IMR-90 (cell line): Measurements from ENCODE around the gene CD84. TPM values are rescaled to one million over a fixed set of nuclear protein-coding genes. Genes with fewer than 3 reads are reported as not detected.

Experiments
- ATAC-seq: fragments of 200-7000 bp; cut with Tn5 transposase; 2 replicates; pipeline ENCODE4 v1.9.1; 2020; ENCODE audit warnings: low read depth, mild to moderate bottlenecking, moderate library complexity
- BruUV-seq: library from RNA; stranded (reverse); fragments of 400-500 nt; replicated peaks from 2 replicates; lab custom pipeline; 2021; lab: Mats Ljungman, UMichigan
- CTCF ChIA-PET: fragments of 300-600 bp; formaldehyde crosslinking; extraction: SDS; loops from one replicate; lab custom pipeline; 2021; ENCODE audit warnings: antibody characterized with exemption; lab: Yijun Ruan, JAX
- POLR2A ChIA-PET: fragments of 300-600 bp; sonication (Branson Sonifier 250); formaldehyde crosslinking; loops from one replicate; lab custom pipeline; 2022; ENCODE audit warnings: antibody characterized with exemption; ENCODE audit not compliant: unreplicated experiment; lab: Charles Lee
- DNase-seq: peaks from one replicate; pipeline ENCODE4 v3.0.0; 2013
- H2AFZ ChIP-seq: replicated peaks from 2 replicates; pipeline ENCODE3; 2013; ENCODE audit warnings: low read length, mild to moderate bottlenecking; ENCODE audit not compliant: poor library complexity
- H2AK5ac ChIP-seq: 2 replicates; pipeline ENCODE4 v1.6.1; 2013; ENCODE audit warnings: low read depth, low read length, inconsistent platforms
- H2AK9ac ChIP-seq: replicated peaks from 2 replicates; pipeline ENCODE3; 2013; ENCODE audit warnings: mild to moderate bottlenecking, low read depth, low read length, moderate library complexity; ENCODE audit not compliant: poor library complexity
- H2BK120ac ChIP-seq: 2 replicates; pipeline ENCODE4 v1.6.1; 2013; ENCODE audit warnings: low read depth, low read length, inconsistent platforms
- H2BK15ac ChIP-seq: 3 replicates; pipeline ENCODE4 v1.6.1; 2013; ENCODE audit warnings: low read depth, low read length, inconsistent platforms
- H2BK20ac ChIP-seq: 2 replicates; pipeline ENCODE4 v1.6.1; 2013; ENCODE audit warnings: low read depth, mild to moderate bottlenecking, inconsistent platforms, low read length, moderate library complexity
- H2BK5ac ChIP-seq: 2 replicates; pipeline ENCODE4 v1.6.1; 2013; ENCODE audit warnings: mild to moderate bottlenecking, low read depth, low read length, inconsistent platforms; ENCODE audit not compliant: poor library complexity, severe bottlenecking
- H3K14ac ChIP-seq: replicated peaks from 2 replicates; pipeline ENCODE4 v1.6.1; 2013; ENCODE audit warnings: low read depth, low read length, inconsistent platforms
- H3K18ac ChIP-seq: 2 replicates; pipeline ENCODE4 v1.6.1; 2013; ENCODE audit warnings: low read depth, low read length, control low read depth
- H3K23ac ChIP-seq: 2 replicates; pipeline ENCODE4 v1.6.1; 2013; ENCODE audit warnings: low read depth, low read length, inconsistent platforms
- H3K27ac ChIP-seq: 2 replicates; pipeline ENCODE4 v1.5.1; 2013; ENCODE audit warnings: mild to moderate bottlenecking, control low read depth, low read length; ENCODE audit not compliant: insufficient read depth
- H3K27me3 ChIP-seq: 2 replicates; pipeline ENCODE4 v1.6.1; 2013; ENCODE audit warnings: low read length; ENCODE audit not compliant: control insufficient read depth, insufficient read depth
- H3K36me3 ChIP-seq: 2 replicates; pipeline ENCODE4 v1.6.1; 2013; ENCODE audit warnings: low read length, mixed read lengths; ENCODE audit not compliant: control insufficient read depth, insufficient read depth
- H3K4ac ChIP-seq: 2 replicates; pipeline ENCODE4 v1.6.1; 2013; ENCODE audit warnings: low read depth, low read length, inconsistent platforms
- H3K4me1 ChIP-seq: 2 replicates; pipeline ENCODE4 v1.6.1; 2013; ENCODE audit warnings: low read length, mixed read lengths; ENCODE audit not compliant: control insufficient read depth, insufficient read depth
- H3K4me2 ChIP-seq: 2 replicates; pipeline ENCODE4 v1.6.1; 2013; ENCODE audit warnings: low read depth, mild to moderate bottlenecking, control low read depth, low read length, moderate library complexity
- H3K4me3 ChIP-seq: 2 replicates; pipeline ENCODE4 v1.5.1; 2013; ENCODE audit warnings: low read depth, mild to moderate bottlenecking, control low read depth, low read length, moderate library complexity; ENCODE audit not compliant: insufficient read depth
- H3K56ac ChIP-seq: 2 replicates; pipeline ENCODE4 v1.6.1; 2013; ENCODE audit warnings: low read length, inconsistent platforms; ENCODE audit not compliant: insufficient read depth; ENCODE audit errors: extremely low read depth
- H3K79me1 ChIP-seq, 2 experiments: 2 replicates each; pipeline ENCODE4 v1.6.1; 2013; ENCODE audit warnings: low read length in 2 of 2, inconsistent platforms in 1 of 2, low read depth in 1 of 2
- H3K9ac ChIP-seq: 2 replicates; pipeline ENCODE4 v1.6.1; 2013; ENCODE audit warnings: low read depth, low read length, control low read depth
- H3K9me1 ChIP-seq: 2 replicates; pipeline ENCODE4 v1.6.1; 2013; ENCODE audit warnings: low read length, inconsistent platforms; ENCODE audit not compliant: insufficient read depth
- H3K9me3 ChIP-seq: 2 replicates; pipeline ENCODE4 v1.6.1; 2013; ENCODE audit warnings: low read length; ENCODE audit not compliant: control insufficient read depth, insufficient read depth
- H4K20me1 ChIP-seq: 2 replicates; pipeline ENCODE4 v1.6.1; 2013; ENCODE audit warnings: low read length, inconsistent platforms; ENCODE audit not compliant: insufficient read depth
- H4K5ac ChIP-seq: 2 replicates; pipeline ENCODE4 v1.6.1; 2013; ENCODE audit warnings: mild to moderate bottlenecking, low read depth, low read length, control low read depth
- H4K8ac ChIP-seq, 2 experiments: 2 replicates each; pipeline ENCODE4 v1.6.1; 2013; ENCODE audit warnings: low read depth in 2 of 2, low read length in 2 of 2, control low read depth in 1 of 2, inconsistent platforms in 1 of 2
- H4K91ac ChIP-seq: 2 replicates; pipeline ENCODE4 v1.6.1; 2013; ENCODE audit warnings: low read depth, low read length, inconsistent platforms; ENCODE audit not compliant: insufficient read depth
- BHLHE40 ChIP-seq: fragments of 150-350 bp; IDR thresholded peaks from 2 replicates; pipeline ENCODE4 v1.6.1; 2016; ENCODE audit warnings: mild to moderate bottlenecking, low read depth, low read length
- CHD1 ChIP-seq: IDR thresholded peaks from 2 replicates; pipeline ENCODE4 v1.6.1; 2012; ENCODE audit warnings: low read depth, low read length, improper control_type of control experiment
- MAZ ChIP-seq: IDR thresholded peaks from 2 replicates; pipeline ENCODE4 v1.6.1; 2012; ENCODE audit warnings: low read depth, mild to moderate bottlenecking, low read length, improper control_type of control experiment, moderate library complexity, borderline replicate concordance
- MXI1 ChIP-seq: IDR thresholded peaks from 2 replicates; pipeline ENCODE4 v1.6.1; 2012; ENCODE audit warnings: low read depth, mild to moderate bottlenecking, low read length, moderate library complexity, borderline replicate concordance
- POLR2A ChIP-seq: IDR thresholded peaks from 2 replicates; pipeline ENCODE4 v1.6.1; 2012; ENCODE audit warnings: mild to moderate bottlenecking, low read depth, low read length
- RAD21 ChIP-seq: IDR thresholded peaks from 2 replicates; pipeline ENCODE4 v1.6.1; 2012; ENCODE audit warnings: low read length, improper control_type of control experiment
- SMC3 ChIP-seq: fragments of 150-350 bp; IDR thresholded peaks from 2 replicates; pipeline ENCODE4 v1.6.1; 2016; ENCODE audit warnings: low read depth, mild to moderate bottlenecking, antibody characterized with exemption, low read length, moderate library complexity
- WGBS, 2 experiments: methylation state at CpG; one replicate each; pipeline versions ENCODE4 v1.1.5 to v1.1.7; 2013; ENCODE audit warnings: missing lambda C conversion rate in 2 of 2; ENCODE audit not compliant: insufficient read length in 1 of 2; ENCODE audit errors: extremely low coverage in 2 of 2; 5-methylcytosine and 5-hydroxymethylcytosine counted together
- dilution Hi-C: fragments of 300-500 bp; cut with HindIII; formaldehyde crosslinking; loops from one replicate; pipeline ENCODE4 v1.14.3; 2018; ENCODE audit warnings: low sequenced_read_pairs; ENCODE audit not compliant: unreplicated experiment
- in situ Hi-C: fragments of 300-500 bp; cut with MboI; formaldehyde crosslinking; loops from 3 replicates; pipeline ENCODE4 v1.14.3; 2019; ENCODE audit warnings: low sequenced_read_pairs, inconsistent platforms, mixed read lengths
- intact Hi-C: fragments of 100-400 bp; cut with micrococcal nuclease; formaldehyde crosslinking; loops from 2 replicates; pipeline ENCODE4 v1.10.0; 2022
- polyA plus RNA-seq, 3 experiments: library from polyadenylated mRNA; depleted of rRNA; stranded (reverse); fragments of >200 nt; gene quantifications; 2 replicates each; pipeline ENCODE4 v1.2.3, GENCODE V29; 2012; ENCODE audit warnings: low replicate concordance in 1 of 3
- total RNA-seq: library from RNA; depleted of rRNA; stranded (reverse); fragments of >200 nt; gene quantifications from 2 replicates; pipeline ENCODE4 v1.2.3, GENCODE V29; 2012
- TF ChIP-seq, protein P1 (sequence below): fragments of 150-350 bp; IDR thresholded peaks from 2 replicates; pipeline ENCODE4 v1.6.1; 2016; ENCODE audit warnings: low read depth, mild to moderate bottlenecking, low read length, moderate library complexity, borderline replicate concordance
- TF ChIP-seq, protein P2 (sequence below): fragments of 150-350 bp; IDR thresholded peaks from 2 replicates; pipeline ENCODE4 v1.6.1; 2017; ENCODE audit warnings: mild to moderate bottlenecking, antibody characterized with exemption, low read length, low read depth

Gene CD84
- total and polyA plus RNA-seq, 2 of the 4 experiments (the other 2 are of a cell fraction): not detected

DNA sequence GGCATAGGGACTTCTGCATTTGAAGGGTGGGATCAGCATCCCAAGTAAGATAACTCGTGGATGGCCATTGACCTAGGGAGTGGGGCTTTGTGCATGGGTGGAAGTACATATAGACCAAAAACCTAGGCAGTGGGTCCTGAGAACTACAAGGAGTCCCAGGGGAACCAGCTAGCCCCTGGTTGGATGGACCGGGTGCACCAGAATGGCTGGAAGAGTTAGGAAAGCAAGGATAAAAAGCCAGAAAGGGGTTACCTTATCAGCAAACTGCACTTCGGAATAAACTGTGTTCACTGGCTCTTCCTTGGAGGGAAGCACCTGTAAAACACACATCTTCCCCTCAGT, 29.7 kb downstream of the CD84 start:
- H3K9me3 ChIP-seq: no peaks in the 10 kb centered on the region
- no peak overlapping the region for H3K4me2 ChIP-seq
- no peak overlapping the region for H4K5ac ChIP-seq
- H3K4me3 ChIP-seq: no peak overlapping the region
- no peak overlapping the region for H2BK5ac ChIP-seq
- no peak overlapping the region for H4K91ac ChIP-seq
- no peak overlapping the region for H3K18ac ChIP-seq
- H4K8ac ChIP-seq: no peak overlapping the region
- 41% methylated on average over 2 of the region's 3 CpGs; no CpG with 5 or more reads in 1 of the 2 experiments for WGBS, 2 experiments
- ChIA-PET POLR2A (no interaction called here), CTCF (no interaction called here)
- H2AK9ac ChIP-seq: no peak overlapping the region
- H3K14ac ChIP-seq: no peak overlapping the region
- TF ChIP-seq, protein P1, sequence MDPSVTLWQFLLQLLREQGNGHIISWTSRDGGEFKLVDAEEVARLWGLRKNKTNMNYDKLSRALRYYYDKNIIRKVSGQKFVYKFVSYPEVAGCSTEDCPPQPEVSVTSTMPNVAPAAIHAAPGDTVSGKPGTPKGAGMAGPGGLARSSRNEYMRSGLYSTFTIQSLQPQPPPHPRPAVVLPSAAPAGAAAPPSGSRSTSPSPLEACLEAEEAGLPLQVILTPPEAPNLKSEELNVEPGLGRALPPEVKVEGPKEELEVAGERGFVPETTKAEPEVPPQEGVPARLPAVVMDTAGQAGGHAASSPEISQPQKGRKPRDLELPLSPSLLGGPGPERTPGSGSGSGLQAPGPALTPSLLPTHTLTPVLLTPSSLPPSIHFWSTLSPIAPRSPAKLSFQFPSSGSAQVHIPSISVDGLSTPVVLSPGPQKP: no peak
- no peak for TF ChIP-seq MXI1
- TF ChIP-seq SMC3: no peak
- no peak for TF ChIP-seq RAD21
- TF ChIP-seq, protein P2, sequence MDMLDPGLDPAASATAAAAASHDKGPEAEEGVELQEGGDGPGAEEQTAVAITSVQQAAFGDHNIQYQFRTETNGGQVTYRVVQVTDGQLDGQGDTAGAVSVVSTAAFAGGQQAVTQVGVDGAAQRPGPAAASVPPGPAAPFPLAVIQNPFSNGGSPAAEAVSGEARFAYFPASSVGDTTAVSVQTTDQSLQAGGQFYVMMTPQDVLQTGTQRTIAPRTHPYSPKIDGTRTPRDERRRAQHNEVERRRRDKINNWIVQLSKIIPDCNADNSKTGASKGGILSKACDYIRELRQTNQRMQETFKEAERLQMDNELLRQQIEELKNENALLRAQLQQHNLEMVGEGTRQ: no peak
- TF ChIP-seq BHLHE40: no peak
- no peak for TF ChIP-seq CHD1
- no peak for TF ChIP-seq MAZ
- no peak for TF ChIP-seq POLR2A
- in situ Hi-C loops: no loop called here
- H2BK15ac ChIP-seq: no peak overlapping the region
- H3K56ac ChIP-seq: no peak overlapping the region
- H3K79me1 ChIP-seq: no peaks in the 10 kb centered on the region
- dilution Hi-C loops: no loop called here
- no peak overlapping the region for H3K4ac ChIP-seq
- no peaks in the 10 kb centered on the region for H3K27me3 ChIP-seq
- no TSS peak for BruUV-seq
- H3K9ac ChIP-seq: no peak overlapping the region
- DNase-seq (no peak), ATAC-seq (no peak)
- H3K27ac ChIP-seq: no peak overlapping the region
- no peak overlapping the region for H2AFZ ChIP-seq
- no peak overlapping the region for H2BK20ac ChIP-seq
- no peak overlapping the region for H2BK120ac ChIP-seq
- H2AK5ac ChIP-seq: no peak overlapping the region
- H4K20me1 ChIP-seq: no peaks in the 10 kb centered on the region
- no peaks in the 10 kb centered on the region for H3K4me1 ChIP-seq
- H3K36me3 ChIP-seq: no peaks in the 10 kb centered on the region
- H3K9me1 ChIP-seq: no peaks in the 10 kb centered on the region
- H3K23ac ChIP-seq: no peak overlapping the region
- intact Hi-C loops: no loop called here
